EL (cell line): Measurements from ENCODE around the gene DPH7.
A peak's percentile ranks its signal among the peaks of the same experiment; 100 is the strongest.
"Not testable (repeated sequence)": the region's sequence is repeated elsewhere in the genome, so short reads cannot be mapped to it uniquely, and the experiment has no call there.

Experiments
- DNase-seq: peaks from one replicate; pipeline ENCODE4 v3.0.0-alpha.2; 2016

The DPH7 gene

DNA sequence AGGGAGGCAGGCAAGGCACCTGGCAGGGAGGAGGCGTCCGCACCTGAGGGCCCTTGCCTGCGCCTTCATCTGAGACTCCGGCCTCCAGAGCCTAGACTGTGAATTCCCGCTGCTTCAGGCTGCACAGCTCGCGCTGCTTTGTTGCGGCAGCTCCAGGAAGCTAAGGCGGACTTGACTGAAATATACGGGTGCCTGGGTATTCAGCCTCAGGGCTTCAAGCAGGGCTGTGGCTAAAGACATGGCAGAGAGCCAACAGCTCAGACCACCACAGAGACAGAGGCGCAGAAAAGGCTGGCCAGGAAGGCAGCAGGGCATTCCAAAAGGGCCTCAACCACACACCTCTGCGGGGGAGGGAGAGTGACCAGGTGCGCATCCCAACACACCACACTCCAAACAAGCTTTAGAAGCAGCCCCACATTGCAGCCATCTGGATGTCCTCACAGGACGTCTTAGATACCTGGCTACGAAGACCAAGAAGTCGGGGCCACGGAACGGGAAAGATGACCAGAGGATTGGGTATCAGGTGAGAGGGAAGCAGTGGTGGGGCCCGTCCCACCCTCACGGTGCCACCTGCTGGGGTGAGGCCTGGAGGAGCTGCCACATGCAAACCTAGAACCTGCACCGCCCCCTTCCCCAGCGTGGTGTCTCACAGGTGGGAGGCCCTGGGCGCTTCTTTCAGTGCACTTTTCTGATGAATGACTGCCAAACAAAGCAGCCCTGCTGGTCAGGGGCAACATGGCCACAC is 1.7 kb upstream of the DPH7 start:
- no peak for DNase-seq

DNA sequence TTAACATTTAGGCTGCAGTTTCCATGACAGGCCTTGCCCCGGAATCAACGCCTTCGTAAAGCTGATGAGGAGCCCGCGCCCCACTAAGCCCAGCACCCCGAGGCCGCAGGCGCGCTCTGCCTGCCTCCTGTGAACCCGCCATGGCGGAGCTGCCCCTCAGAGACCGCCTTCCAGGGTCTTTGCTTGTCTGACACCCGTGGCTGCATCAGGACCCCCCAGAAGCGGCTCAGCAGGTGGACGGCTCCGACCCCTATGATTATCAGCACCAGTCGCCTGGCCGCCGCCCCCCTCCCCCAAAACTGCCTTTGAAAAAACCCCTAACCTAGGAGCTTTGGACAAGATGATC is 507 bp upstream of the DPH7 start:
- no peak for DNase-seq

DNA sequence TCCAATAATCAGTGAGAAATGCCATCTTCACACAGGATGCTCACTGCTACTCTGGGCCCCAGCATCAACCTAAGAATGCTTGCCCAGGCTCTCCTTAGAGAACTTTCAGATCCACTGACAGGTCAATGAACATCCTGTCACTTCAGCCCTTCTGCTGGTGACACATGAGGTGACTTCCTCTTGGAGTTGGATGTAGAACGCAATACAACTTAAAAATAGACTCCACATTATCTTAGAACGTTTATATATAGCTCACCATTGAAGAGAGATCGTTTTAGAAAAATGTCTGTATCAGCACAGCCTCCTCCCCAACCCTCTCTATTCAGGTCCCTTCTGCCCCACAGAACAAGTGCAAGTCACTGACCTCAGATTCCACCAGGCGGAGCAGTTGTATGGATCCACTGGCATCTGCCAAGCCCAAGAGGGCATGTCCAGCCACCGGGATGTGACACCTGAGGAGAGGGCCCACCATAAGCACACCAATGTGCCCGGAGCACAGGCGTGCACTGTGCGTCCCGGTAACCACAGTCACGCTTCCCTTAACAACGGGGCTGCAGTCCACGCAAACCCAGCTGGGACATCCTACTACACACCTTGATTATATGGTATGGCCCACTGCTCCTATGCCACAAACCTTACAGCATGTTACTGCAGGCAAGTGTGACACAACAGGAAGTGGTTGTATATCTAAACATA is 2.9 kb downstream of the DPH7 start:
- no peak for DNase-seq

DNA sequence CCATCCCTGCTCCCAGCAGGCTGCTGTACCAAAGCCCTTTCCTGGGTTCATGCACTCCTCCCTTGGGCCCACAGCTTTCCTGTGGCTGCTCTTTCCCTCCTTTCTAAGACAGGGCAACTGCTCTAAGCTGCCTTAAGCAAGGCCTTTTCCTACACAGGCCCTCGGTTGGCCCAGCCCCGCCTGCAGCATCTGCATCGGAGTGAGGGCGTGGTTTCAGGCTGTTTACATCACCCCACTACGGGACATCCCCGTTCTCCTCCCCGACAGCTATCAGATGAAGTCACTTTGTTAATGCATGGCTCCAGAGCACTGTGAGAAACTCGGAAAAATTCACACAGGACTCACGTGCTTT is 3.4 kb downstream of the DPH7 start:
- no peak for DNase-seq

DNA sequence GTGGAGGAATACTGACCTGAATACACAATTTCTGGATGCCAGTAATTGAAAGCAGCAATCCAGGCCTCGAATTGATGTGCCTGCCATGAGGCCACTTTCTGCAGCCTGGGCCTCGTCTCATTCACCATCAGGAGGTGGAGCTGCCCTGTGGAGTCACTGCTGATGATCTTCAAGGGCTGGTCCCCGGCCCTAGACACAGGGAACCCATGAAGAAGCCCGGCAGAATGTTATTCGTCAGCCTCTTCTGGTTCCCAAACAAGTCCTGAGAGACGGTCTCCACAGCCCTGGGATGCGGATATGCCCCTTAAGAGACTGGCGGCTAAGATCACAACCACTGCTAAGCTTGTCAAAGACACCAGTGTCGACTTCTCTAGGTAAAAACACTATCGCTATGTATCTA is 4.5 kb downstream of the DPH7 start:
- DNase-seq, result no peak

DNA sequence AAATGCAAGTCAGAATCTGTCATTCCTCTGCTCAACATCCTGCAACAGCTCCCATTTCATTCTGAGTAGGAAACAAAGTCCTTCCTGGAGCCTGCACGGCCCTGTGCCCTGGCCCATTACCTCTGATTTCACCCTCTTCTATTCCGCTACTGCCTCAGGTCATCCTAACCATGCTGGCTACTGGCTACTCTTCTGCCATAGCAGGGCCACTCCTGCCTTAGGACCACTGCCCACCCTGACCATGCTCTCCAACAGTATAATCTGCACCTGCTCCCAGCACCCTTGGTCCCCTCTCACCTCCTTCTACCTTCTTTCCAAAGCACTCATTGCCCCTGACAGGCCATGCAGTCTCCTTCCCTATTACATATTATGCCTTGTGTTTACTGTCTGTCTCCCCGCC is 8.2 kb downstream of the DPH7 start:
- no peak for DNase-seq

DNA sequence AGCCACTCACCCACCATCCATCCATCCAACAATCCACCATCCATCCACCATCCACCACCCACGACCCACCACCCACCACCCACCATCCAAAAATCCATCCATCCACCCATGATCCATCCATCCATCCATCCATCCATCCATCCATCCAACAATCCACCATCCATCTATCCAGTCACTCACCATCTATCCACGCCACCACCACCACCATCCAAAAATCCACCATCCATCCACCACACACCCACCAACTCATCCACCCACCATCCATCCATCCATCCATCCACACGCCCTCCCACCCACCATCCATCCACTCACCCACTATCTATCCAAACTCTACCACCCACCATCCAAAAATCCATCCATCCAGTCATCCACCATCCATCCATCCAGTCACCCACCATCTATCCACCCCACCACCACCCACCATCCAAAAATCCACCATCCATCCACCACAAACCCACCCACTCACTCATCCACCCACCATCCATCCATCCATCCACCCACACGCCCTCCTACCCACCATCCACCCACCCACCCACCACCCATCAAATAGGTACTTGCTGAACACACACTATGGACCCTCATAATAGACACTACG is 9.0 kb downstream of the DPH7 start:
- no peak for DNase-seq

DNA sequence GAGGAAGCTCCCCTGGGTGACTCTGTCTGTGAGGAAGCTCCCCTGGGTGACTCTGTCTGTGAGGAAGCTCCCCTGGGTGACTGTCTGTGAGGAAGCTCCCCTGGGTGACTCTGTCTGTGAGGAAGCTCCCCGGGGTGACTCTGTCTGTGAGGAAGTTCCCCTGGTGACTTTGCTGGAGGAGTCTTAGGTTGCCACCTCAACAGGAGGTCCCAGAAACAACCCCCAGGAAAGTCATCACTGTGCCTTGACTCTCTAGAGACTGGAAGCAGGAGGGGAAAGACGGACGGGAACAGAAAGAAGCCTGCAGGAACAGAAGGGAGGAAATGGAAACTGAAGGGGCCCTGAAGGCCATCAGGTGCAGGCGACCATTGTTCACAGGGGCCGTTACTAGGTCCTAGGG is 10.3 kb downstream of the DPH7 start:
- DNase-seq, result not testable (repeated sequence)

DNA sequence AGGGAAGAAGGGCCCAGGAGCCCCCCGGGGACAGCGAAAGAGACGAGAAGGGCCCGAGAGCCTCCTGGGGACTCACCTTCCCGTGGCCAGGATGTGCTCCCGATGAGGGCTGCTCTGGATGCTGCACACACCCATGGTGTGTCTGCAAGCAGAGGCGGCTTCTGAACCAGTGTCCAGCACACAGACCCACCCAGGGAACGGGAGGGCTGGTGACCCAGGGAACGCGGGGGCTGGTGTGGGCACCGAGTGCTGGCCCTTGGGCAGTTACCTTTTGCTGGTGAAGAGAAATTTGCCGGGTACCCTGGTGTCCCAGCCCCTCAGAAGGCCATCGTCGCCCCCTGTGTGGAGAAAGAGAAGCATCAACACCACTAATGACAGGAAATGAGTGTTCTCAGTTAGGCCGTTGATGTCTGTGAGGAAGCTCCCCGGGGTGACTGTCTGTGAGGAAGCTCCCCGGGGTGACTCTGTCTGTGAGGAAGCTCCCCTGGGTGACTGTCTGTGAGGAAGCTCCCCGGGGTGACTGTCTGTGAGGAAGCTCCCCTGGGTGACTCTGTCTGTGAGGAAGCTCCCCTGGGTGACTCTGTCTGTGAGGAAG is 13.8 kb downstream of the DPH7 start:
- no peak for DNase-seq

DNA sequence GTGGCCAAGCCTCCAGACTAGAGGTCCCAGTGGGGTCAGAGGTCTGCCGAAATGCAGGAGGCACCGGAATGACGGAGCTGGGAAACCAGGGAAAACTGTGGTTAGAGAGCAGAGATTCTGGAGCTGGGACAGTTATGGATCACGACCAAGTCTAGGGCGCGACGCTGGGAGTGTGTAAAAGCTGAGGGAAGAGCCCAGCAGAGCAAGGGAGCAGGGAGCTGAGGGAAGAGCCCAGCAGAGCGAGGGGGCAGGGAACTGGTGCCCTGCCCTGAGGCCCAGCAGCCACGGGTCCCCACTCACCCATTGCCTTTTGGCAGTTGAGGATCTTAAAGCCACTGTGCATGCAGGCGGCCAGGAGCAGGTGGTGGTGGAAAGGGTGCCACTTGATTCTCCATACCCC is 14.6 kb downstream of the DPH7 start:
- DNase-seq, result no peak

DNA sequence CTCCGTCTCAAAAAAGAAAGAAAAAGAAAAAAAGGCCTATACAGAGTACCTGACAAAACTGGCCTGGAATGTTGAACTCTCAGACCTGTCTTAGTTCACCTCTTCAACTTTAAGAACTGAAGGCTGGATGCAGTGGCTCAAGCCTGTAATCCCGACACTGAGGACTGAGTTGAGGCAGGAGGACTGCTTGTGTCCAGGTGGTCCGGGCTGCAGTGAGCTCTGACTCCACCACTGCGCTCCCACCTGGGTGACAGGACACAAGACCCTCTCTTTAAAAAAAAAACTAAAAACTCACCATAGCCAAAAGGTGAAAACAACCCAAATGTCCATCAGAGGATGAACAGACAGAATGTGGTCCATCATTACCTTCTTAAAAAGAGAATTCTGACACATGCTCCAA is 20.6 kb downstream of the DPH7 start:
- DNase-seq, result no peak

DNA sequence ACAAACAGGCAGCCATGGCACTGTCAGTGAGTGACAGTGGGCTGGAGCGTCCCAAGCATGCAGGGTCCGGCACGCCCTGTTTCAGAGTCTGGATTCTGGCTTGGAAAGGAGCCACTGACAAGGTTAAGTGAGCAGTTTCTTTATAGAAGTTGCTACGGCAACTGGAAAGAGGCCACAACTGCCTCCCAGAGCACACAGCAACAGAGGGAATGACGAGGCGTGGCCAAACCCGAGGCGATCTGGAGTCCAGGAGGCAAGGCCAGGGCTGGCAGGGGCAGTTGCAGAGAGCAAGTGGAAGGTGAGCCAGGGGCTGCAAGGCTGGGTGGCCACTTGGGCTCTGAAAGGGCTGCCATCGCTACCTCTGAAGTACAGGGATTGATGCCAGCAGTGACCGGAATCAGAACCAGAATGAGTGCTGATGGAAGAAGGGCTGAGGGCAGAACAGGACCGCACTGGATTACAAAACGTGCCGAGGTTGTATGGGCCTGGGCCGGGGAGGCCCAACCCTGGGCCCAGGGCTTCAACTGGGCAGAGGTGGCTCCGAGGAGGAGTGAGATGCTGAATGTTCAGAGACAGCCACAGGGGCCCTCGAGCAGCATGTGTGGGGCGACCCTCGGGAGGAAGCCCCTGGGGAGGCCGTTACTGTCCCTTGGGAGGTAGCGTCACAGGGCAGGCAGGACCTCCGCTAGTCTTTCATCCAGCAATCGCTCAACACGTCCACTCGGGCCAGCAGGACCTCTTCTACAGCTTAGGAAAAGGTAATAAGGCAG is 22.5 kb downstream of the DPH7 start:
- DNase-seq, result no peak

DNA sequence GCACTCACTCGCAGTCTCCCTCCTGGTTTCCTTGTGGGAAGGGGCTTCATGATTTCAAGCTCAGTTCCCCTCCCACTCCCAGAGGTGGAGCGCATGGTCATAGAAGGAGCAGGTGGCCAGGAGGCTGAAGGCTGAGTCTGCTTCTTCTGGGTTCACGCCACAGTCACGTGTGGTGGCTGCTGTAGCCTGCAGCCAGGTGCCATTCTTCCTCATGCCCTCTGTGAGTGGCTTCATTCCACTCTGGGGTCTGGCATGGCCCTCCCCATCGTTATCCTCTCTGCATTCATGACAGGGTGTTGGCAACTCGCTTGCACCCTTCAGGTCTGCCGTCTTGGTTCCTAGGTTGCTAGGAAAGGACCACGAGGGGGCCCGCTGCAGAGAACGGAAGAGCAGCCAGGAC is 23.5 kb downstream of the DPH7 start:
- DNase-seq, result no peak

DNA sequence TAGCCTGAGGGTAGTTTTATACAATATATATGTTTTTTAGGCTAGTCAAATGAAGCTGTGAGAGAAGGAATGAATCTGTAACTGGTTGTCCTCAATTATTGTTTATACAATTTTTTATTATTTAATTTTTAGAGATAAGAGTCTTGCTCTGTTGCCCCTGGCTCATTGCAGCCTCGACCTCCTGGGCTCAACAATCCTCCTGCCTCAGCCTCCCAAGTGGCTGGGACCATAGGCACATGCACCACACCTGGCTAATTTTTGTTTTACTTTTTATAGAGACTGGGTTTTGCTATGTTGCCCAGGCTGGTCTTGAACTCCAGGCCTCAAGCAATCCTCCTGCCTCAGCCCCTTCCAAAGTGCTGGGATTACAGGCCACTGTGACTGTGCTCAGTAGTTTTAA is 24.4 kb downstream of the DPH7 start:
- DNase-seq, result no peak

DNA sequence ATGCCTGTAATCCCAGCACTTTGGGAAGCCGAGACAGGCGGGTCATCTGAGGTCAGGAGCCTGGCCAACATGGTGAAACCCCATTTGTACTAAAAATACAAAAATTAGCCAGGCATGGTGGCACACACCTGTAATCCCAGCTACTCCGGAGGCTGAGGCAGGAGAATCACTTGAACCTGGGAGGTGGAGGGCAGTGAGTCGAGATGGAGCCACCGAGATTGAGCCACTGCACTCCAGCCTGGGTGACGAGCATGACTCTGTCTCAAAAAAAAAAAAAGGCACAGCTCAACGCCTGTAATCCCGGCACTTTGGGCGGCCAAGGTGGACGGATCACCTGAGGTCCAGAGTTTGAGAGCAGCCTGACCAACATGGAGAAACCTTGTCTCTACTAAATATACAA is 25.1 kb downstream of the DPH7 start:
- DNase-seq, result not testable (repeated sequence)

DNA sequence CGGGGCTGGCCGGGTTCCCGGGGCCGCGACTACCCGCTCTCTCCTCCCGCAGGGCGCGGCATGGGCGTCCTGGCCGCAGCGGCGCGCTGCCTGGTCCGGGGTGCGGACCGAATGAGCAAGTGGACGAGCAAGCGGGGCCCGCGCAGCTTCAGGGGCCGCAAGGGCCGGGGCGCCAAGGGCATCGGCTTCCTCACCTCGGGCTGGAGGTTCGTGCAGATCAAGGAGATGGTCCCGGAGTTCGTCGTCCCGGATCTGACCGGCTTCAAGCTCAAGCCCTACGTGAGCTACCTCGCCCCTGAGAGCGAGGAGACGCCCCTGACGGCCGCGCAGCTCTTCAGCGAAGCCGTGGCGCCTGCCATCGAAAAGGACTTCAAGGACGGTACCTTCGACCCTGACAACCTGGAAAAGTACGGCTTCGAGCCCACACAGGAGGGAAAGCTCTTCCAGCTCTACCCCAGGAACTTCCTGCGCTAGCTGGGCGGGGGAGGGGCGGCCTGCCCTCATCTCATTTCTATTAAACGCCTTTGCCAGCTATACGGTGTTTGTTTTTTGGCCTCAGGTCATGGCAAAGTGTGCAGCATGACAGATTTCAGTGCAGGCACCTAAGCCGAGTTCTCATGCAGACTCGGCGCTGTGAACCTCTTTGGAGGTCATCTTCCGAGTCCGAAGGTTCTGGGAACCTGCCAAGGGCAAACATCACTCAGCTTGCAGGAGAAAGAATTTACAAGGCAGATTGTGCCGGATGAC is 26.5 kb downstream of the DPH7 start:
- no peak for DNase-seq

DNA sequence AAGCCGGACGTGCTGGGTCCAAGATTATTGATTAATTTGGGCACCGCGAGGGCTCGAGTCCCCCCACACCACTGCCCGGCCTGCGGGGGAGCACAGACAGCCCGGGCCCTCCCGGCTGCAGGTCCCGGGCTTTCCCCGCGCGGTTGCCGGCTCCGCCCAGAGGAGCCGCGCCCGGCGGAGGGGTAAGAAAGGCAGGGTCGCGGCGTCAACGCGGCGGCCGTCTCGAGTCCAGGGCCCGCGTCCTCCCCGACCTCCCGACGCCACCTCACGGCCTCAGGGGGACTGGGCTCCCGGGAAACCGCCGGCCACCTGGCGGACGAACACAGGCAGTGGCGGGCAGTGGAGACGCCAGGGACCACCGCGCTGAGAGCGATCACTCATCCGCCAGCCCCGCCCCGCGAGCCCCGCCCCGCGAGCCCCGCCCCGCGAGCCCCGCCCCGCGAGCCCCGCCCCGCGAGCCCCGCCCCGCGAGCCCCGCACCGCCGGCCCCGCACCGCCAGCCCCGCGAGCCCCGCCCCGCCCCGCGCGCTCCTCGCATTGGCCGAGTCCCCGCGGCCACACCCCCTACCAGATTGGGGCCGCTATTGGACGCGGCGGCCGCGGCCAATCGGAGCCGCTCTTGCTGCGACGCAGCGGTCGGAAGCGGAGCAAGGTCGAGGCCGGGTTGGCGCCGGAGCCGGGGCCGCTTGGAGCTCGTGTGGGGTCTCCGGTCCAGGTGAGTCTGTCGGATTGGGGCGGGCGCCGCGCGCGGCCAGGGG is 27.3 kb downstream of the DPH7 start, which contains the start of gene MRPL41:
MRPL41 (plus strand) TSS at position 616 of the 758 bp plus-strand sequence. CDS start 203 bp downstream, outside the sequence.
- DNase-seq, result peak; percentile 86

DNA sequence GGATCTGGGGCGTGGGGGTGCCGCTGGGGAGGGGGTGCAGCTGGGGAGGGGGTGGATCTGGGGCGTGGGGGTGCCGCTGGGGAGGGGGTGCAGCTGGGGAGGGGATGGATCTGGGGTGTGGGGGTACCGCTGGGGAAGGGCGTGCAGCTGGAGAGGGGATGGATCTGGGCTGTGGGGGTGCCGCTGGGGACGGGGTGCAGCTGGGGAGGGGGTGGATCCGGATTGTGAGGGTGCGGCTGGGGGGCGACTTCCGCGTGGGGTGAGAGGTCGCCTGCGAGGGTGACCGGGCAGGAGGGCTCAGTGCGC is 27.8 kb downstream of the DPH7 start:
- not testable (repeated sequence) for DNase-seq

DNA sequence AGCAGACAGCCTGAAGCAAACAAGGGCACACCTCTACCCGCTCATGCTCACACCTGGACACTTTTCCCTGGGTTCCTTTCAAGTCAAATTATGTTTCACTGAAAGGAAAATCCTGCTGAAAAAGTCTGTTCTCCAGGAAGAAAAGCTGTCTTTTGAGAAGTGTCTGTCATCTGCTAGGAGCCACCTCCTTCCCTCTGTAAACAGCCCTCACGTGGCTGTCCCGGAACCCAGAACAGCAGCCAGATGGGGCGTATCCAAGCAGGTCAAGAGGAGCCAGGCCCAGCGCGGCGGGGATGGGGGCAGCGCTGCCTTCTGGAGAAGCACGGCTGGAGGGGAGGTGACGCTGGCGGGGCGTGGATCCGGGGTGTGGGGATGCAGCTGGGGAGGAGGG is 28.5 kb downstream of the DPH7 start, which contains the start of gene PNPLA7:
PNPLA7 (minus strand) TSS at position 172 of the 391 bp plus-strand sequence. CDS start 205 bp downstream, outside the sequence.
- peak; percentile 66 for DNase-seq

DNA sequence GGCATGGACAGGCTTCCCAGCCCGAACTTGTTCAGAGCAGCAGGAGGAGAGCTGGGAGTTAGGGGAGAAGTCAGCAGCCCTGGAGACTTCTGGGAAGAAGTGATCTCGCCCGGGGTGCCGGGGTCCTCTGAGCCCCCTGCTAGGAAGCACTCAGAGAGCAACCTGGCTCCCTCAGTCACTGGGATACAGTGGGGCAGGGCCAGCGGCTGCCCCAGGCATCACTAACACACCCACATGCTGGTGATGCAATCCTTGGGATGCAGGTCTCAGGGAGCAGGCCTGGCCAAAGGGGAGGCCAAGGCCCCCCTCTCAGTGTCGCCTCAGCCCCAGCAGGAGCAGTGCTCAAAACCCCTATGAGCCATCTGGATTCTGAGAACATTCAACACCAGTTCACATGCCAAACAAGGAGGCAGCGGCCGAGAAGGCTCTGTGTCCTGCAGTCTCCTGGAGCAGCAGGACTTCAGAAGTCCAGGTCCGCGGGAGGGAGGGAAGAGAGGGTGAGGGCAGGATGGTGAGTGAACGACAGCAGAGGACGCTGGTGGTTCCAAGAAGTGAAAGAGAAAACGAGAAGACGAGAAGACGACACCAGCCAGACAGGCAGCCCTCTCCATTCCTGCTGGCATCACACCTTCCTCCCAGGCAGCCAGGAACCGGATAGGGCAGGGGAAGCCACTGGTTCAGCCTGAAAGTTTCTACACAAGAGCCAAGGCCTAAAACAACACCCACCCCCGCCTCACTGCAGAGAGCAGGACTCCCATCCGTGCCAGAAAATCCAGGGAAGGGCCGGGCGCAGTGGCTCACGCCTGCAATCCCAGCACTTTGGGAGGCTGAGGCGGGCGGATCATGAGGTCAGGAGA is 30.8 kb downstream of the DPH7 start:
- DNase-seq, result no peak

DNA sequence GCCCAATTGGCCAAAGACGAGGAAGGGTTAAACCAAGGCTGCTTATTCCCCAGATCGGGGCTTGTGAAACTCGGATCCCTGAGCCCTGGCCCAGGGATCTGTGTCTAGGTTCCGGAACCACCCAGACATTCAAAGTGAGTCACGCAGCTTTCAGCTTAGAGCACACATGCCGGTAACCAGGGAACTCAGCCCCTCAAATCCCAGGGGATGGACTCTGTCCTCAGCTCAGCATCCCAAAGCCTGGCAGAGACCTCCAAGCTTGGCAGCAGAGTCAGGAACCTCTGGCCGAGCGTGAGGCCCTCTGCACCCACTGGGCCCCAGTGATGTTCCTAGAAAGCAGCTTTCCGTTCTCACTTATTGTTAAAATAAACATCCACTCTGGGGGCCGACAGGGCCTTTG is 33.6 kb downstream of the DPH7 start:
- no peak for DNase-seq
